GM12872 (cell line): ENCODE measurements around the gene SPNS1.

Experiments used
- CTCF ChIP-seq: IDR thresholded peaks from 3 replicates; pipeline ENCODE4 v1.5.1; 2011; ENCODE audit warnings: low read depth, mild to moderate bottlenecking, low read length, moderate library complexity; ENCODE audit not compliant: insufficient read depth

The SPNS1 gene

GRCh38 chr16:28933171-28933570 lies 41.4 kb upstream of the SPNS1 start:
- no peak for TF ChIP-seq CTCF

- TF ChIP-seq CTCF = no peak
Measured at GRCh38 chr16:28935346-28935745, 39.2 kb upstream of the SPNS1 start.

GRCh38 chr16:28935924-28936783 lies 38.4 kb upstream of the SPNS1 start:
- no peak for TF ChIP-seq CTCF

GRCh38 chr16:28936784-28937155 lies 37.8 kb upstream of the SPNS1 start:
- no peak for TF ChIP-seq CTCF

- TF ChIP-seq CTCF = no peak
Measured at GRCh38 chr16:28937222-28937876, 37.2 kb upstream of the SPNS1 start.

GRCh38 chr16:28938721-28939120 lies 35.9 kb upstream of the SPNS1 start:
- no peak for TF ChIP-seq CTCF

- no peak for TF ChIP-seq CTCF
Measured at GRCh38 chr16:28943281-28943680, 31.3 kb upstream of the SPNS1 start.
